B cell (primary cell): ENCODE results near the gene STK35. TPM values are rescaled to one million over a fixed set of nuclear protein-coding genes. Genes with fewer than 3 reads are reported as not detected.

Experiments
- ATAC-seq: fragments of 200-7000 bp; cut with Tn5 transposase; one replicate; pipeline ENCODE4 v1.10.0; 2021; ENCODE audit warnings: low read depth, mild to moderate bottlenecking, moderate number of reproducible peaks, moderate library complexity
- CTCF ChIA-PET: fragments of 350-600 bp; sonication (Branson Sonifier 250); formaldehyde crosslinking; loops from one replicate; lab custom pipeline; 2021; ENCODE audit warnings: antibody characterized with exemption, inconsistent platforms; lab: Charles Lee
- POLR2A ChIA-PET: fragments of 350-600 bp; sonication (Branson Sonifier 250); formaldehyde crosslinking; loops from one replicate; lab custom pipeline; 2021; ENCODE audit warnings: antibody characterized with exemption; lab: Charles Lee
- DNase-seq: peaks from one replicate; pipeline ENCODE4 v3.0.0; 2013
- H2AFZ ChIP-seq: 2 replicates; pipeline ENCODE4 v1.6.1; 2012; ENCODE audit warnings: mild to moderate bottlenecking, low read depth, low read length; ENCODE audit not compliant: insufficient read depth, poor library complexity, severe bottlenecking
- H3K27ac ChIP-seq, 2 donors: 1 replicate in 1 of 2; 2 replicates in 1 of 2; pipeline ENCODE4 v1.5.1; 2012 to 2013; ENCODE audit warnings: low read length in 2 of 2, mild to moderate bottlenecking in 2 of 2, moderate library complexity in 1 of 2
- H3K27me3 ChIP-seq, 4 experiments: fragments of 200-600 bp in 1 of 4; sonication (generic) in 1 of 4; replicated peaks in 1 of 4; 1 replicate in 2 of 4; 2 replicates in 2 of 4; pipeline versions ENCODE4 v1.6.1 to v1.7.0; 2013 to 2016; ENCODE audit warnings: low read length in 3 of 4, mild to moderate bottlenecking in 2 of 4, mixed read lengths in 1 of 4, moderate library complexity in 1 of 4; ENCODE audit not compliant: insufficient read depth in 4 of 4, control insufficient read depth in 3 of 4; ENCODE audit errors: control extremely low read depth in 1 of 4
- H3K36me3 ChIP-seq, 2 experiments: replicated peaks in 1 of 2; 1 replicate in 1 of 2; 2 replicates in 1 of 2; pipeline versions ENCODE4 v1.6.1 to v1.7.1; 2013; ENCODE audit warnings: low read length in 1 of 2; ENCODE audit not compliant: insufficient read depth in 2 of 2, control insufficient read depth in 1 of 2; ENCODE audit errors: control extremely low read depth in 1 of 2, extremely low read depth in 1 of 2
- H3K4me1 ChIP-seq, 2 donors: fragments of 200-600 bp in 1 of 2; sonication (generic) in 1 of 2; 1 replicate in 1 of 2; 2 replicates in 1 of 2; pipeline versions ENCODE4 v1.5.1 to v1.6.1; 2013 to 2017; ENCODE audit warnings: low read length in 2 of 2; ENCODE audit not compliant: control insufficient read depth in 2 of 2, insufficient read depth in 2 of 2
- H3K4me2 ChIP-seq: replicated peaks from 2 replicates; pipeline ENCODE3; 2012; ENCODE audit warnings: mild to moderate bottlenecking, low read depth, low read length; ENCODE audit not compliant: poor library complexity, severe bottlenecking
- H3K4me3 ChIP-seq, 5 experiments: fragments of 200-600 bp in 1 of 5; sonication (generic) in 1 of 5; 1 replicate in 3 of 5; 2 replicates in 2 of 5; pipeline versions ENCODE4 v1.5.1 to v1.7.0; 2011 to 2016; ENCODE audit warnings: low read length in 4 of 5, mild to moderate bottlenecking in 4 of 5, low read depth in 2 of 5, control low read depth in 1 of 5, moderate library complexity in 1 of 5; ENCODE audit not compliant: insufficient read depth in 1 of 5; ENCODE audit errors: control extremely low read depth in 1 of 5, extremely low read depth in 1 of 5
- H3K79me2 ChIP-seq: fragments of 200-600 bp; sonication (generic); one replicate; pipeline ENCODE4 v1.6.0; 2016; ENCODE audit warnings: low read length; ENCODE audit not compliant: control insufficient read depth, insufficient read depth
- H3K9ac ChIP-seq: fragments of 200-600 bp; sonication (generic); 2 replicates; pipeline ENCODE4 v1.6.1; 2017; ENCODE audit warnings: mild to moderate bottlenecking, low read length, moderate library complexity
- H3K9me3 ChIP-seq, 3 donors: one replicate each; pipeline versions ENCODE4 v1.6.1 to v1.7.1; 2013; ENCODE audit warnings: low read length in 2 of 3; ENCODE audit not compliant: control insufficient read depth in 2 of 3, insufficient read depth in 1 of 3; ENCODE audit errors: control extremely low read depth in 1 of 3
- H4K20me1 ChIP-seq: 2 replicates; pipeline ENCODE4 v1.6.0; 2012; ENCODE audit warnings: mild to moderate bottlenecking, low read length; ENCODE audit not compliant: insufficient read depth, control insufficient read depth, poor library complexity, severe bottlenecking
- H3K27ac Mint-ChIP-seq: one replicate; pipeline ENCODE4 v1.8.0; 2021; ENCODE audit warnings: mixed read lengths
- H3K27me3 Mint-ChIP-seq: one replicate; pipeline ENCODE4 v1.8.0; 2021; ENCODE audit warnings: mixed read lengths
- H3K4me1 Mint-ChIP-seq: one replicate; pipeline ENCODE4 v1.8.0; 2021; ENCODE audit warnings: mixed read lengths
- H3K4me3 Mint-ChIP-seq: one replicate; pipeline ENCODE4 v1.8.0; 2021; ENCODE audit warnings: mixed read lengths
- H3K9me3 Mint-ChIP-seq: one replicate; pipeline ENCODE4 v1.8.0; 2022; ENCODE audit warnings: mixed read lengths; ENCODE audit not compliant: insufficient read depth
- EZH2 ChIP-seq: IDR thresholded peaks from 2 replicates; pipeline ENCODE4 v1.6.1; 2012; ENCODE audit warnings: borderline replicate concordance, low read depth, mild to moderate bottlenecking, moderate library complexity, low read length; ENCODE audit not compliant: insufficient read depth, poor library complexity, severe bottlenecking
- WGBS: methylation state at CpG from one replicate; pipeline ENCODE4 v1.1.5; 2013; ENCODE audit warnings: missing lambda C conversion rate; ENCODE audit not compliant: insufficient coverage; 5-methylcytosine and 5-hydroxymethylcytosine counted together
- intact Hi-C: fragments of 100-400 bp; cut with micrococcal nuclease; formaldehyde crosslinking; loops from one replicate; pipeline ENCODE4 v1.10.0; 2022
- polyA plus RNA-seq: library from polyadenylated mRNA; depleted of rRNA; stranded (reverse); fragments of >200 nt; gene quantifications from 2 replicates; pipeline ENCODE4 v1.2.3, GENCODE V29; 2012
- total RNA-seq, 2 donors: library from RNA; stranded (reverse); fragments of 120-200 nt in 1 of 2; gene quantifications; 1 replicate in 1 of 2; 2 replicates in 1 of 2; pipeline versions ENCODE4 v1.2.3 to v1.2.4, GENCODE V29; 2013 to 2022
- TF ChIP-seq, protein P1 (sequence below): fragments of 200-600 bp; IDR thresholded peaks from one replicate; pipeline ENCODE4 v1.8.0; 2022; ENCODE audit warnings: antibody characterized with exemption, mild to moderate bottlenecking

STK35 gene
- total and polyA plus RNA-seq, 2 donors (not counting 1 experiment from before 2014, with no cell fraction given): 12.8 to 23.9 TPM

DNA sequence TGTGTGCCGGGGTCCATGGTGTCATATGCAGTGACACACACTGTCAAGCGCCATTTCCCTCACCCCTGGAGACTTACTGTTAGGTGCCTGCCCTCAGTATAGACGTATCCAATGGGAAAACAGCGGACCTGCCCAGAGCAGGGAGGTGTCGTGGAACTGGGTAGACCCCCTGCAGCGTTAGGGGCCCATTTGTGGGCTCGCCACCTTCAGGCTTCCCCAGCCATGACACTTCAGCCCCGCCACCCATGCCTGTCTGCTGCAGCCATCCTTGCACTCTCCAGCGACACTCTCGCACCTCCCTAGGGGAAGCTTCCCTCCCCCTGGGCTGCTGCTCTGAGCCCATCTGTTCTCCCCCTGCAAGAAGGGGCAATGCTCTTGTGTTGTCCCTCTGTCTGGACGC lies 43.2 kb downstream of the STK35 start:
- peaks cover 4% of the 10 kb centered on the region for H3K4me1 Mint-ChIP-seq
- no peaks in the 10 kb centered on the region for H3K27me3 Mint-ChIP-seq
- H3K27ac Mint-ChIP-seq: no peak overlapping the region
- Histone ChIP-seq H3K4me3 (no peak overlapping the region), H3K27ac (no peak overlapping the region), H3K79me2 (peaks cover 4% of the 10 kb centered on the region), H3K27me3 (no peaks in the 10 kb centered on the region), H3K36me3 (peaks cover 0 to 42% of the 10 kb centered on the region in 2 experiments), H2AFZ (no peak overlapping the region), H3K9ac (no peak overlapping the region), H3K4me2 (no peak overlapping the region), H4K20me1 (peaks cover 44% of the 10 kb centered on the region), H3K4me1 (no peaks in the 10 kb centered on the region), H3K9me3 (no peaks in the 10 kb centered on the region)
- H3K9me3 Mint-ChIP-seq: no peaks in the 10 kb centered on the region
- TF ChIP-seq, protein P1, sequence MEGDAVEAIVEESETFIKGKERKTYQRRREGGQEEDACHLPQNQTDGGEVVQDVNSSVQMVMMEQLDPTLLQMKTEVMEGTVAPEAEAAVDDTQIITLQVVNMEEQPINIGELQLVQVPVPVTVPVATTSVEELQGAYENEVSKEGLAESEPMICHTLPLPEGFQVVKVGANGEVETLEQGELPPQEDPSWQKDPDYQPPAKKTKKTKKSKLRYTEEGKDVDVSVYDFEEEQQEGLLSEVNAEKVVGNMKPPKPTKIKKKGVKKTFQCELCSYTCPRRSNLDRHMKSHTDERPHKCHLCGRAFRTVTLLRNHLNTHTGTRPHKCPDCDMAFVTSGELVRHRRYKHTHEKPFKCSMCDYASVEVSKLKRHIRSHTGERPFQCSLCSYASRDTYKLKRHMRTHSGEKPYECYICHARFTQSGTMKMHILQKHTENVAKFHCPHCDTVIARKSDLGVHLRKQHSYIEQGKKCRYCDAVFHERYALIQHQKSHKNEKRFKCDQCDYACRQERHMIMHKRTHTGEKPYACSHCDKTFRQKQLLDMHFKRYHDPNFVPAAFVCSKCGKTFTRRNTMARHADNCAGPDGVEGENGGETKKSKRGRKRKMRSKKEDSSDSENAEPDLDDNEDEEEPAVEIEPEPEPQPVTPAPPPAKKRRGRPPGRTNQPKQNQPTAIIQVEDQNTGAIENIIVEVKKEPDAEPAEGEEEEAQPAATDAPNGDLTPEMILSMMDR: no peak
- no peak for TF ChIP-seq EZH2
- no peak overlapping the region for H3K4me3 Mint-ChIP-seq
- WGBS: 99% methylated on average over 10 of the region's 11 CpGs
- DNase-seq (no peak), ATAC-seq (no peak)
- intact Hi-C loops: no loop called here
- CTCF ChIA-PET: interaction anchor here (0.5 kb wide), 1 partner anchor 72 kb away, joined by 3 read pairs; no protein-coding TSS in a partner anchor
- POLR2A ChIA-PET: no interaction called here

DNA sequence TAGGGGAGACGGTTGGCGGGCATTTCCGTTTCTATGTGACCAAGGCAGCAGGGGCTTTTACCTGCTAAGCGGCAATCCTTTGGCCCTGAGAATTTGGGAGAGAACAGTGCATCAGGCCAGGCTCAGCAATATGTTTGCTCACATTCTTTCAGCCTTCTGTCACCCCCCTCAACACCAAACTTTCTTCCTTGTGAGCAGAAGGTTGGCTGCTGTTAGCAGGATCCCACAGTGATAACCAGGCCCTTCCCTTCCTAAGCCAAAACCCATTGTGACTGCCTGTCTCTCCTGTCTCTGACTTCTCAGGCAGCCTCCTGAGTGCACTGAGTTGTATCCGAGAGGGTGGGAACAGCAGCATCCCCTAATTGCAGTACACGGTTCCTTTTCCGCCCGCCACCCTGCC lies 43.7 kb downstream of the STK35 start:
- WGBS: 96% methylated on average over 8 of the region's 8 CpGs
- CTCF ChIA-PET: no interaction called here

More for the DNA sequence above, 43.7 kb downstream of the STK35 start:
- H3K9me3 ChIP-seq: no peaks in the 10 kb centered on the region
- Mint-ChIP-seq H3K27ac (no peak overlapping the region), H3K9me3 (no peaks in the 10 kb centered on the region), H3K4me1 (peaks cover 4% of the 10 kb centered on the region), H3K4me3 (no peak overlapping the region), H3K27me3 (no peaks in the 10 kb centered on the region)
- H4K20me1 ChIP-seq: peaks cover 39% of the 10 kb centered on the region
- H3K27ac ChIP-seq: no peak overlapping the region
- peaks cover 0 to 40% of the 10 kb centered on the region in 2 experiments for H3K36me3 ChIP-seq
- POLR2A ChIA-PET: no interaction called here
- H2AFZ ChIP-seq: no peak overlapping the region
- H3K79me2 ChIP-seq: no peaks in the 10 kb centered on the region
- ATAC-seq (no peak), DNase-seq (no peak)
- intact Hi-C loops: no loop called here
- no peak overlapping the region for H3K4me2 ChIP-seq
- H3K27me3 ChIP-seq: no peaks in the 10 kb centered on the region
- no peaks in the 10 kb centered on the region for H3K4me1 ChIP-seq
- H3K4me3 ChIP-seq: no peak overlapping the region
- H3K9ac ChIP-seq: no peak overlapping the region
- TF ChIP-seq EZH2: no peak
- TF ChIP-seq, protein P1: no peak
